ENCODE measurements around the gene KRTAP12-3.

DNA sequence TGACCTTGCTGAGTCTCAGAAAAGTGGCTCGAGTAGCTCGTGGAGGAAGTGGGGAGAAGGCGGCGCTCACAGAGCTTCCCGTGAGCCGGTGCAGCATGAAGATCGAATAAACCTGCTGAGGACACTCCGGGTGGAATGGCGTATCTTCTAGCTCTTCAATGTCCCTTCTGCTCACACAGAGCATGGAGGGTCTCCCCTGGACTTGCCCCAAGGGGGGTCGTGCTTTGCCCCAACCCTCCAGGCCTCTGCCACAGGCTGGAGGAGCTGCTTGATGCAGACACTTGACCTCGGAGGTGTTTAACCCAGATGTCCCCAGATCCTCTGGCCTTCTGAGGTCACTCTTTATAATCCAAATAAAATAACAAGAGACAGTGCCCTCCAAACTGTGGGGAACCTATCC, 37.0 kb downstream of the KRTAP12-3 start:
- TF ChIP-seq, protein P1, sequence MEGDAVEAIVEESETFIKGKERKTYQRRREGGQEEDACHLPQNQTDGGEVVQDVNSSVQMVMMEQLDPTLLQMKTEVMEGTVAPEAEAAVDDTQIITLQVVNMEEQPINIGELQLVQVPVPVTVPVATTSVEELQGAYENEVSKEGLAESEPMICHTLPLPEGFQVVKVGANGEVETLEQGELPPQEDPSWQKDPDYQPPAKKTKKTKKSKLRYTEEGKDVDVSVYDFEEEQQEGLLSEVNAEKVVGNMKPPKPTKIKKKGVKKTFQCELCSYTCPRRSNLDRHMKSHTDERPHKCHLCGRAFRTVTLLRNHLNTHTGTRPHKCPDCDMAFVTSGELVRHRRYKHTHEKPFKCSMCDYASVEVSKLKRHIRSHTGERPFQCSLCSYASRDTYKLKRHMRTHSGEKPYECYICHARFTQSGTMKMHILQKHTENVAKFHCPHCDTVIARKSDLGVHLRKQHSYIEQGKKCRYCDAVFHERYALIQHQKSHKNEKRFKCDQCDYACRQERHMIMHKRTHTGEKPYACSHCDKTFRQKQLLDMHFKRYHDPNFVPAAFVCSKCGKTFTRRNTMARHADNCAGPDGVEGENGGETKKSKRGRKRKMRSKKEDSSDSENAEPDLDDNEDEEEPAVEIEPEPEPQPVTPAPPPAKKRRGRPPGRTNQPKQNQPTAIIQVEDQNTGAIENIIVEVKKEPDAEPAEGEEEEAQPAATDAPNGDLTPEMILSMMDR (IDR thresholded peaks at IDR 0.05), result no peak
- no peak for TF ChIP-seq CREB1 (CRISPR knock-in tag; IDR thresholded peaks at IDR 0.05)
- TF ChIP-seq, protein P2, sequence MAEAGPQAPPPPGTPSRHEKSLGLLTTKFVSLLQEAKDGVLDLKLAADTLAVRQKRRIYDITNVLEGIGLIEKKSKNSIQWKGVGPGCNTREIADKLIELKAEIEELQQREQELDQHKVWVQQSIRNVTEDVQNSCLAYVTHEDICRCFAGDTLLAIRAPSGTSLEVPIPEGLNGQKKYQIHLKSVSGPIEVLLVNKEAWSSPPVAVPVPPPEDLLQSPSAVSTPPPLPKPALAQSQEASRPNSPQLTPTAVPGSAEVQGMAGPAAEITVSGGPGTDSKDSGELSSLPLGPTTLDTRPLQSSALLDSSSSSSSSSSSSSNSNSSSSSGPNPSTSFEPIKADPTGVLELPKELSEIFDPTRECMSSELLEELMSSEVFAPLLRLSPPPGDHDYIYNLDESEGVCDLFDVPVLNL (CRISPR knock-in tag; IDR thresholded peaks at IDR 0.05; ENCODE audit: borderline replicate concordance, low read depth), result no peak
- no peak for TF ChIP-seq KAT7 (CRISPR knock-in tag; IDR thresholded peaks at IDR 0.05; ENCODE audit: borderline replicate concordance)
- no peak for TF ChIP-seq GTF2I (CRISPR knock-in tag; conservative IDR thresholded peaks at IDR 0.05)

All from WTC11 (cell line).